ENCODE results near the gene OR52N5.

OR52N5 gene

DNA sequence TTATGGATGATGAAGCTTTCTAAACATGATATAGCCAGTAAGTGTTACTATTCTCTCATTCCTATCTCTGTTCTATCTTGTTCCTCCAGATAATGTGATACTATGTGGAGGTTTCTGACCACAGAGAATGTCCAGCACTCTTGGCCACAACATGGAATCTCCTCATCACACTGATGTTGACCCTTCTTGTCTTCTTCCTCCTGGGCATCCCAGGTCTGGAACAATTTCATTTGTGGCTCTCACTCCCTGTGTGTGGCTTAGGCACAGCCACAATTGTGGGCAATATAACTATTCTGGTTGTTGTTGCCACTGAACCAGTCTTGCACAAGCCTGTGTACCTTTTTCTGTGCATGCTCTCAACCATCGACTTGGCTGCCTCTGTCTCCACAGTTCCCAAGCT is 56.8 kb downstream of the OR52N5 start:
- in situ Hi-C loops (cut with MboI; ENCODE audit: low sequenced_read_pairs): no loop called here

All from HL-60/S4 treated with retinoic acid at 250 ng/mL for 4 days and 3 days (cell line).